Mesodermal cell (in vitro differentiated cells): ENCODE measurements around the gene HDAC4.

Experiments used
- H3K27ac ChIP-seq: 2 replicates; pipeline ENCODE4 v1.7.0; 2013; ENCODE audit warnings: mild to moderate bottlenecking, low read depth, low read length, moderate library complexity; ENCODE audit not compliant: severe bottlenecking
- H3K36me3 ChIP-seq: 2 replicates; pipeline ENCODE4 v1.7.1; 2013; ENCODE audit warnings: mild to moderate bottlenecking, low read length, moderate library complexity; ENCODE audit not compliant: control insufficient read depth, insufficient read depth
- H3K4me1 ChIP-seq: one replicate; pipeline ENCODE4 v1.7.1; 2013; ENCODE audit warnings: mild to moderate bottlenecking, low read length; ENCODE audit not compliant: insufficient read depth, control insufficient read depth, poor library complexity, severe bottlenecking
- H3K4me3 ChIP-seq: 2 replicates; pipeline ENCODE4 v1.7.0; 2013; ENCODE audit warnings: low read length, control low read depth, mild to moderate bottlenecking; ENCODE audit not compliant: insufficient read depth, poor library complexity, severe bottlenecking; ENCODE audit errors: extremely low read depth
- H3K9me3 ChIP-seq: 2 replicates; pipeline ENCODE4 v1.7.1; 2013; ENCODE audit warnings: mild to moderate bottlenecking, low read length, moderate library complexity; ENCODE audit not compliant: control insufficient read depth
- WGBS, 2 experiments: methylation state at CpG; one replicate each; pipeline ENCODE4 v1.1.5; 2013; ENCODE audit warnings: missing lambda C conversion rate in 2 of 2; ENCODE audit not compliant: insufficient coverage in 2 of 2; 5-methylcytosine and 5-hydroxymethylcytosine counted together

The HDAC4 gene

GRCh38 chr2:239439754-239440315, 39.0 kb upstream of the HDAC4 start:
- H3K9me3 ChIP-seq: no peaks in the 10 kb centered on the region
- peaks cover 6% of the 10 kb centered on the region for H3K4me1 ChIP-seq
- 85 to 90% methylated on average over 7 to 8 of the region's 11 CpGs for WGBS, 2 experiments
- no peaks in the 10 kb centered on the region for H3K36me3 ChIP-seq
- no peak overlapping the region for H3K27ac ChIP-seq
- H3K4me3 ChIP-seq: no peak overlapping the region

- no peak overlapping the region for H3K4me3 ChIP-seq
- no peaks in the 10 kb centered on the region for H3K36me3 ChIP-seq
- no peak overlapping the region for H3K27ac ChIP-seq
- peaks cover 3% of the 10 kb centered on the region for H3K4me1 ChIP-seq
- WGBS, 2 experiments: 92 to 93% methylated on average over 11 to 17 of the region's 21 CpGs
- H3K9me3 ChIP-seq: peaks cover 2% of the 10 kb centered on the region
These were observed 38.4 kb upstream of the HDAC4 start for GRCh38 chr2:239438995-239439753.

GRCh38 chr2:239438368-239438767, 37.5 kb upstream of the HDAC4 start:
- Histone ChIP-seq H3K4me3 (no peak overlapping the region), H3K36me3 (no peaks in the 10 kb centered on the region), H3K4me1 (no peaks in the 10 kb centered on the region), H3K27ac (no peak overlapping the region), H3K9me3 (peaks cover 4% of the 10 kb centered on the region)
- 100% methylated on average over 2 of the region's 3 CpGs; no CpG with 5 or more reads in 1 of the 2 experiments for WGBS, 2 experiments

GRCh38 chr2:239436669-239437335, 36.0 kb upstream of the HDAC4 start:
- Histone ChIP-seq H3K36me3 (no peaks in the 10 kb centered on the region), H3K4me1 (no peaks in the 10 kb centered on the region), H3K27ac (no peak overlapping the region), H3K9me3 (peaks cover 4% of the 10 kb centered on the region), H3K4me3 (no peak overlapping the region)
- WGBS, 2 experiments: no CpG with 5 or more reads among the region's 2 CpGs

- Histone ChIP-seq H3K36me3 (no peaks in the 10 kb centered on the region), H3K9me3 (peaks cover 4% of the 10 kb centered on the region), H3K27ac (no peak overlapping the region), H3K4me3 (no peak overlapping the region), H3K4me1 (no peaks in the 10 kb centered on the region)
- WGBS, 2 experiments: 74 to 81% methylated on average over 3 to 4 of the region's 5 CpGs
These were observed 35.3 kb upstream of the HDAC4 start for GRCh38 chr2:239436076-239436475.

- no peak overlapping the region for H3K27ac ChIP-seq
- no peak overlapping the region for H3K4me3 ChIP-seq
- H3K9me3 ChIP-seq: peaks cover 4% of the 10 kb centered on the region
- 72 to 82% methylated on average over 3 to 4 of the region's 4 CpGs for WGBS, 2 experiments
- no peaks in the 10 kb centered on the region for H3K4me1 ChIP-seq
- H3K36me3 ChIP-seq: no peaks in the 10 kb centered on the region
These were observed 33.1 kb upstream of the HDAC4 start for GRCh38 chr2:239433777-239434403.

GRCh38 chr2:239432174-239432573, 31.4 kb upstream of the HDAC4 start:
- H3K9me3 ChIP-seq: peaks cover 4% of the 10 kb centered on the region
- no peak overlapping the region for H3K27ac ChIP-seq
- H3K4me3 ChIP-seq: no peak overlapping the region
- no peaks in the 10 kb centered on the region for H3K36me3 ChIP-seq
- WGBS, 2 experiments: 38% methylated on average over 1 of the region's 1 CpG; no CpG with 5 or more reads in 1 of the 2 experiments
- H3K4me1 ChIP-seq: no peaks in the 10 kb centered on the region

GRCh38 chr2:239431536-239431935, 30.7 kb upstream of the HDAC4 start:
- Histone ChIP-seq H3K4me3 (no peak overlapping the region), H3K4me1 (no peaks in the 10 kb centered on the region), H3K36me3 (no peaks in the 10 kb centered on the region), H3K9me3 (peaks cover 4% of the 10 kb centered on the region), H3K27ac (no peak overlapping the region)
- 92 to 95% methylated on average over 3 of the region's 5 CpGs for WGBS, 2 experiments

- H3K9me3 ChIP-seq: peaks cover 4% of the 10 kb centered on the region
- no peak overlapping the region for H3K4me3 ChIP-seq
- WGBS, 2 experiments: 87 to 91% methylated on average over 6 to 9 of the region's 12 CpGs
- H3K27ac ChIP-seq: no peak overlapping the region
- no peaks in the 10 kb centered on the region for H3K36me3 ChIP-seq
- no peaks in the 10 kb centered on the region for H3K4me1 ChIP-seq
These were observed 28.9 kb upstream of the HDAC4 start for GRCh38 chr2:239429473-239430350.

GRCh38 chr2:239425631-239426030, 24.8 kb upstream of the HDAC4 start:
- H3K4me1 ChIP-seq: no peaks in the 10 kb centered on the region
- no peaks in the 10 kb centered on the region for H3K36me3 ChIP-seq
- WGBS, 2 experiments: 83 to 88% methylated on average over 10 of the region's 10 CpGs
- no peak overlapping the region for H3K27ac ChIP-seq
- H3K9me3 ChIP-seq: no peaks in the 10 kb centered on the region
- no peak overlapping the region for H3K4me3 ChIP-seq
